ENCODE measurements around the gene NPSR1. TPM values are rescaled to one million over a fixed set of nuclear protein-coding genes. Genes with fewer than 3 reads are reported as not detected.

Gene NPSR1, protein sequence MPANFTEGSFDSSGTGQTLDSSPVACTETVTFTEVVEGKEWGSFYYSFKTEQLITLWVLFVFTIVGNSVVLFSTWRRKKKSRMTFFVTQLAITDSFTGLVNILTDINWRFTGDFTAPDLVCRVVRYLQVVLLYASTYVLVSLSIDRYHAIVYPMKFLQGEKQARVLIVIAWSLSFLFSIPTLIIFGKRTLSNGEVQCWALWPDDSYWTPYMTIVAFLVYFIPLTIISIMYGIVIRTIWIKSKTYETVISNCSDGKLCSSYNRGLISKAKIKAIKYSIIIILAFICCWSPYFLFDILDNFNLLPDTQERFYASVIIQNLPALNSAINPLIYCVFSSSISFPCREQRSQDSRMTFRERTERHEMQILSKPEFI
- total RNA-seq = not detected
- polyA plus RNA-seq = not detected

DNA sequence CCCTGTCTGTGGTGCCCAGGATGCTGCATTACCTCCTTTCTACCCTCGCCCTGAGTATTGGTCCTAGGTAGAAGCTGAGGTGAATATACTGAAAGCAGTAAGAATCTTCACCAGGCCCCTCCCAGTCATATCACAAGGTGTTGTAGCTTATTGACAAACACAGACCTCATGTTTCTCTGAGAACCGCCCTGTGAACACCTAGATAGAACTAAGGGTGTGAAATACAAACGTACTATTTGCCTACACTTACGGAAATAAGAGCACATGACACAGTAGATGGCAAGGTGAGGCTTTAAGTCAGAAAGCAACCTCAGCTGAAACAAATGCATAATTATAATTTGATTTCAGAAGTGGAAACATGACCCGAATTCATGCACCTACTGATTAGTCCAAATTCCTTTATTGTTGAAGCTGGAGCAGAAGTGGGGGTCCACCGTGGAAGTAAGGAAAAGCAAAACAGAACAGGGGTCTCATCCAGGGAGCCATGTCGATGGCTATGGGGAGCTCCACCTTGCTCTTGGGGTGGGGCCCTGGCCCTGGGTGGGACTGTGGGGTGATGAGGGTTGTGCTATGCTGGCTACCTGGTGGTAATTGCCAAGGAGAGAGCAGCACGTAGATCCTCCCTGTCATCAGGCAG, at the start of gene NPSR1:
TSS of gene NPSR1 (plus strand) at position 587 of the 637 bp plus-strand sequence. CDS start 195 bp downstream, outside the sequence.
- Histone ChIP-seq H3K36me3 (ENCODE audit: control insufficient read depth in 4 of 4, insufficient read depth in 3 of 4, low read depth in 1 of 4, low read length in 3 of 4) (no peaks in the 10 kb centered on the region), H3K4me3 (ENCODE audit: low read depth in 1 of 3, low read length in 3 of 3) (no peak within 1 kb of the TSS), H3K27ac (ENCODE audit: low read depth in 1 of 2, low read length in 2 of 2) (no peak within 1 kb of the TSS), H3K4me1 (ENCODE audit: control insufficient read depth in 4 of 4, insufficient read depth in 4 of 4, low read length in 3 of 4) (no peaks in the 10 kb centered on the region), H3K9ac (ENCODE audit: low read depth in 1 of 2, low read length in 2 of 2) (no peak within 1 kb of the TSS), H3K27me3 (ENCODE audit: control insufficient read depth in 4 of 4, insufficient read depth in 4 of 4, low read length in 3 of 4) (no peaks in the 10 kb centered on the region), H3K9me3 (ENCODE audit: control insufficient read depth in 4 of 4, low read length in 3 of 4) (no peaks in the 10 kb centered on the region)
- DNase-seq (ENCODE audit: low spot score) = no peak
- TF ChIP-seq GABPA (IDR thresholded peaks at IDR 0.05 in 1 of 2, conservative IDR thresholded peaks at IDR 0.05 in 1 of 2) (no peak), FOXA2 (IDR thresholded peaks at IDR 0.05) (no peak), RXRA (IDR thresholded peaks at IDR 0.05) (no peak), FOXA1 (IDR thresholded peaks at IDR 0.05) (no peak), RAD21 (IDR thresholded peaks at IDR 0.05) (no peak), NR2F2 (IDR thresholded peaks at IDR 0.05) (no peak), YY1 (IDR thresholded peaks at IDR 0.05) (no peak), SP1 (IDR thresholded peaks at IDR 0.05) (no peak), EGR1 (IDR thresholded peaks at IDR 0.05; ENCODE audit: low read depth in 2 of 2) (no peak), HNF4A (conservative IDR thresholded peaks at IDR 0.05) (no peak), HNF4G (IDR thresholded peaks at IDR 0.05) (no peak), JUND (IDR thresholded peaks at IDR 0.05) (no peak), TAF1 (conservative IDR thresholded peaks at IDR 0.05) (no peak)
- TF ChIP-seq, protein P1, sequence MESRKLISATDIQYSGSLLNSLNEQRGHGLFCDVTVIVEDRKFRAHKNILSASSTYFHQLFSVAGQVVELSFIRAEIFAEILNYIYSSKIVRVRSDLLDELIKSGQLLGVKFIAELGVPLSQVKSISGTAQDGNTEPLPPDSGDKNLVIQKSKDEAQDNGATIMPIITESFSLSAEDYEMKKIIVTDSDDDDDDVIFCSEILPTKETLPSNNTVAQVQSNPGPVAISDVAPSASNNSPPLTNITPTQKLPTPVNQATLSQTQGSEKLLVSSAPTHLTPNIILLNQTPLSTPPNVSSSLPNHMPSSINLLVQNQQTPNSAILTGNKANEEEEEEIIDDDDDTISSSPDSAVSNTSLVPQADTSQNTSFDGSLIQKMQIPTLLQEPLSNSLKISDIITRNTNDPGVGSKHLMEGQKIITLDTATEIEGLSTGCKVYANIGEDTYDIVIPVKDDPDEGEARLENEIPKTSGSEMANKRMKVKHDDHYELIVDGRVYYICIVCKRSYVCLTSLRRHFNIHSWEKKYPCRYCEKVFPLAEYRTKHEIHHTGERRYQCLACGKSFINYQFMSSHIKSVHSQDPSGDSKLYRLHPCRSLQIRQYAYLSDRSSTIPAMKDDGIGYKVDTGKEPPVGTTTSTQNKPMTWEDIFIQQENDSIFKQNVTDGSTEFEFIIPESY (IDR thresholded peaks at IDR 0.05) = no peak
- TF ChIP-seq, protein P2, sequence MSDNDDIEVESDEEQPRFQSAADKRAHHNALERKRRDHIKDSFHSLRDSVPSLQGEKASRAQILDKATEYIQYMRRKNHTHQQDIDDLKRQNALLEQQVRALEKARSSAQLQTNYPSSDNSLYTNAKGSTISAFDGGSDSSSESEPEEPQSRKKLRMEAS (IDR thresholded peaks at IDR 0.05) = no peak
- TF ChIP-seq, protein P3, sequence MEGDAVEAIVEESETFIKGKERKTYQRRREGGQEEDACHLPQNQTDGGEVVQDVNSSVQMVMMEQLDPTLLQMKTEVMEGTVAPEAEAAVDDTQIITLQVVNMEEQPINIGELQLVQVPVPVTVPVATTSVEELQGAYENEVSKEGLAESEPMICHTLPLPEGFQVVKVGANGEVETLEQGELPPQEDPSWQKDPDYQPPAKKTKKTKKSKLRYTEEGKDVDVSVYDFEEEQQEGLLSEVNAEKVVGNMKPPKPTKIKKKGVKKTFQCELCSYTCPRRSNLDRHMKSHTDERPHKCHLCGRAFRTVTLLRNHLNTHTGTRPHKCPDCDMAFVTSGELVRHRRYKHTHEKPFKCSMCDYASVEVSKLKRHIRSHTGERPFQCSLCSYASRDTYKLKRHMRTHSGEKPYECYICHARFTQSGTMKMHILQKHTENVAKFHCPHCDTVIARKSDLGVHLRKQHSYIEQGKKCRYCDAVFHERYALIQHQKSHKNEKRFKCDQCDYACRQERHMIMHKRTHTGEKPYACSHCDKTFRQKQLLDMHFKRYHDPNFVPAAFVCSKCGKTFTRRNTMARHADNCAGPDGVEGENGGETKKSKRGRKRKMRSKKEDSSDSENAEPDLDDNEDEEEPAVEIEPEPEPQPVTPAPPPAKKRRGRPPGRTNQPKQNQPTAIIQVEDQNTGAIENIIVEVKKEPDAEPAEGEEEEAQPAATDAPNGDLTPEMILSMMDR (IDR thresholded peaks at IDR 0.05; ENCODE audit: low read depth, low read length, missing input control) = no peak
- TF ChIP-seq, protein P4, sequence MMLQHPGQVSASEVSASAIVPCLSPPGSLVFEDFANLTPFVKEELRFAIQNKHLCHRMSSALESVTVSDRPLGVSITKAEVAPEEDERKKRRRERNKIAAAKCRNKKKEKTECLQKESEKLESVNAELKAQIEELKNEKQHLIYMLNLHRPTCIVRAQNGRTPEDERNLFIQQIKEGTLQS (IDR thresholded peaks at IDR 0.05) = no peak
- TF ChIP-seq, protein P5, sequence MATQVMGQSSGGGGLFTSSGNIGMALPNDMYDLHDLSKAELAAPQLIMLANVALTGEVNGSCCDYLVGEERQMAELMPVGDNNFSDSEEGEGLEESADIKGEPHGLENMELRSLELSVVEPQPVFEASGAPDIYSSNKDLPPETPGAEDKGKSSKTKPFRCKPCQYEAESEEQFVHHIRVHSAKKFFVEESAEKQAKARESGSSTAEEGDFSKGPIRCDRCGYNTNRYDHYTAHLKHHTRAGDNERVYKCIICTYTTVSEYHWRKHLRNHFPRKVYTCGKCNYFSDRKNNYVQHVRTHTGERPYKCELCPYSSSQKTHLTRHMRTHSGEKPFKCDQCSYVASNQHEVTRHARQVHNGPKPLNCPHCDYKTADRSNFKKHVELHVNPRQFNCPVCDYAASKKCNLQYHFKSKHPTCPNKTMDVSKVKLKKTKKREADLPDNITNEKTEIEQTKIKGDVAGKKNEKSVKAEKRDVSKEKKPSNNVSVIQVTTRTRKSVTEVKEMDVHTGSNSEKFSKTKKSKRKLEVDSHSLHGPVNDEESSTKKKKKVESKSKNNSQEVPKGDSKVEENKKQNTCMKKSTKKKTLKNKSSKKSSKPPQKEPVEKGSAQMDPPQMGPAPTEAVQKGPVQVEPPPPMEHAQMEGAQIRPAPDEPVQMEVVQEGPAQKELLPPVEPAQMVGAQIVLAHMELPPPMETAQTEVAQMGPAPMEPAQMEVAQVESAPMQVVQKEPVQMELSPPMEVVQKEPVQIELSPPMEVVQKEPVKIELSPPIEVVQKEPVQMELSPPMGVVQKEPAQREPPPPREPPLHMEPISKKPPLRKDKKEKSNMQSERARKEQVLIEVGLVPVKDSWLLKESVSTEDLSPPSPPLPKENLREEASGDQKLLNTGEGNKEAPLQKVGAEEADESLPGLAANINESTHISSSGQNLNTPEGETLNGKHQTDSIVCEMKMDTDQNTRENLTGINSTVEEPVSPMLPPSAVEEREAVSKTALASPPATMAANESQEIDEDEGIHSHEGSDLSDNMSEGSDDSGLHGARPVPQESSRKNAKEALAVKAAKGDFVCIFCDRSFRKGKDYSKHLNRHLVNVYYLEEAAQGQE (IDR thresholded peaks at IDR 0.05) = no peak
- WGBS = 84% methylated on average over 8 of the region's 8 CpGs
